T1000 (cell line): ENCODE results near the gene USP28.
"Not testable (repeated sequence)": the region's sequence is repeated elsewhere in the genome, so short reads cannot be mapped to it uniquely, and the experiment has no call there.

Source experiments
- DNase-seq: peaks from one replicate; lab custom pipeline; 2025; ENCODE audit warnings: mixed read lengths; lab: John Stamatoyannopoulos, UW

USP28 gene

GRCh38 chr11:113773416-113774173 is 101.8 kb downstream of the USP28 start, which contains the start of gene ZW10:
TSS of gene ZW10 (minus strand) at chr11:113773692. CDS start at chr11:113773666, 26 bp downstream.
- peak; percentile 87 for DNase-seq

DNA sequence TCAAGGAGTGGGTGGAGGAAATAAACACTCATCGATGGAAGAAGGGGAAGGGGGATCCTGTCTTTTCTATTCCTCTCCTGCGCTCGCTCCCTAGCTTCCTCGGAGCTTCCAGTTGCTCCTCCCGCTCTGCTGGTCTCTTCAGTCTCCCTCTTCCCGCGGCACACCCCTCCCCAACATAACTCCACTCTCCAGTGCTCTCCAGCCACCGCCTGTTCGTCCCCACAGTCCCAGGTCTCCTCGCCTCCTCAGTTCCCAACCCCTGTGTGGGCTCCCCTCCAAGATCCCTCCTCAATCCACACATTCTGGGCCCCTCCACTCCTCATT is 102.3 kb downstream of the USP28 start:
- no peak for DNase-seq

DNA sequence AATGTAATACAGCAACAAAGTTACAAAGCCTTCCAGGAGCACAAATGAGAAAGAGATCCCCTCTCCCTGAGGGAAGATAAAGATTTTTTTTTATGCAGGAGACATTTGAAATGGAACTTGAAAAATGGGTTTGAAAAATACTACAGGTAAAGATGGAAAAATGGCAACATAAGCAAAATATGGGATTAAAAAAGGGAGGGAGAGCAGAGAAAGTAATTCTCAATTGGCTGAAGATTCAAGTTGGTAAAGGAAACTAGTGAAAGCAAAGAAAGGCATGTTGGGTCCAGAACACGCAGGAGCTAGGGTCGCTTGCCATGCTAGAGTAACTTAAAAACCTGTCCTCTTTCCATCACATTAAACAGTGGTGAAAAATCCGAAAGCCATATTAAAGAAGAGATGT is 103.4 kb downstream of the USP28 start:
- DNase-seq: no peak

DNA sequence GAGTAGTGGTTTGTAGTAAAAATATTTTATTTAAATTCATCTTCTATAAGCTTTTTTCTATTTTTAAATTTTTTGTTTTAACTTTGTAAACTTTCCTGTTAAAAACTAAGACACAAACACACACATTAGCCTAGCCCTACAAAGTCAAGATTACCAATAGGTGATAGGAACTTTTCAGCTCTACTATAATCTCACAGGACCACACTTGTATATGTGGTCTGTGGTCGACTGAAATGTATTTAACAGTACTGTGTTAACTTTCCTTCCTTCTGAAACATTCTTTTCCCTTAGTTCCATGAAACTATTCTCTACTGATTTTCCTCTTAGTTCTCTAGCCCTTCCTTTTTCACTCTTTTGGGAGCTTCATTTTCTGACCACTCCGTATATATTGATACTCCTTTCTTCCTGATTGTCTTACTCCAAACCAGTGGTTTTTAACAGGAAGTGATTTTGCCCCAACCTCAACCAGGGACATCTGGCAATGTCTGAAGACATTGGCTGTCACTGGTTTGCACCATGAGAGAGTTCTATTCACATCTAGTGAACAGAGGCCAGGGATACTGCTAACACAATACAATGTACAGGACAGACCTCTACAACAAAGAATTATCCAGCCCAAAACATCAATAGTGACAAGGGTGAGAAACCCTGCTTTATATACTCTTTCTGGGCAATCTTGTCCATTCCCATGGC is 110.7 kb downstream of the USP28 start:
- no peak for DNase-seq

GRCh38 chr11:113763040-113763439 is 112.3 kb downstream of the USP28 start:
- not testable (repeated sequence) for DNase-seq

DNA sequence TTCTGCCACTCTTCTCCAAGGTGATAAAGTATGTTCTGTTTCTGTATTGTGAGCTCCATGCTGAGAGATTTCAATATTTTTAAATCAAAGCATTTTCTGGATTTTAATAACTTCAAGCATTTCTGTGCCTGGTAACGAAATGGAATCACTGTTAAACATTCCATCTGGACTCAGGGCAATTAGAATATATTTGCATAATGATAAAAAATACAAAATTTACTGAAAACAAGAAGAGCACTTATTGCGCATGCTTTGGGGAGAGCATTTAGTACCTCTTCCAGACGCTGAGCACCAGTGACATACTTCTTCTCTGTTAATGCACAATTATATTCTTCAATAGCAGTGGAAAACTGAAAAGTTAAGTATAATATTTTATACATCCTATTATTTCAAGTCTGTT is 115.1 kb downstream of the USP28 start:
- no peak for DNase-seq

DNA sequence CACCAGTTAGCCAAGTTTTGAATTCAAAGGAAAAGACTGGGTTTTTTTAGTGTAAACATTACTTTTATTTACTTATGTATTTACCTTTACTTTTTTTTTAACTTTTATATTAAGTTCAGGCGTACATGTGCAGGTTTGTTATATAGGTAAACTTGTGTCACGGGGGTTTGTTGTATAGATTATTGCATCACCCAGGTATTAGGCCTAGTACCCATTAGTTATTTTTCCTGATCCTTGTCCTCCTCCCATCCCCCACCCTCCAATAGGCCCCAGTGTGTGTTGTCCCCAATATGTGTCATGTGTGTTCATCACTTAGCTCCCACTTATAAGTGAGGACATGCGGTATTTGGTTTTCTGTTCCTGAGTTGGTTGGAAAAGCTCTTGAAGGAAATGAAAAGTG is 122.4 kb downstream of the USP28 start:
- no peak for DNase-seq
